Amniotic epithelial cell (primary cell): ENCODE results near the gene SLC3A2.

ENCODE experiments used
- DNase-seq: peaks from one replicate; pipeline ENCODE4 v3.0.0-alpha.2; 2010; ENCODE audit warnings: low read depth

Gene SLC3A2

GRCh38 chr11:62910141-62910882, 29.6 kb downstream of the SLC3A2 start:
- DNase-seq, result no peak

- DNase-seq, result peak; percentile 48
These were observed 30.7 kb downstream of the SLC3A2 start for GRCh38 chr11:62911137-62912130.

GRCh38 chr11:62912268-62912667, 31.6 kb downstream of the SLC3A2 start:
- no peak for DNase-seq

- no peak for DNase-seq
These were observed 33.7 kb downstream of the SLC3A2 start for GRCh38 chr11:62914416-62914815.

GRCh38 chr11:62917906-62918502, 37.3 kb downstream of the SLC3A2 start:
- DNase-seq, result no peak

GRCh38 chr11:62918531-62918930, 37.8 kb downstream of the SLC3A2 start:
- no peak for DNase-seq

- DNase-seq, result no peak
These were observed 38.8 kb downstream of the SLC3A2 start for GRCh38 chr11:62919476-62919875.

GRCh38 chr11:62919898-62920640, 39.4 kb downstream of the SLC3A2 start:
- DNase-seq, result no peak

- DNase-seq, result no peak
These were observed 40.5 kb downstream of the SLC3A2 start, which contains the start of gene CHRM1 for GRCh38 chr11:62921201-62921572. CHRM1 (minus strand) TSS chr11:62921363; CDS start chr11:62911100, 10,263 bp downstream.

- no peak for DNase-seq
These were observed 41.0 kb downstream of the SLC3A2 start for GRCh38 chr11:62921573-62922188.

GRCh38 chr11:62922189-62922589, 41.5 kb downstream of the SLC3A2 start:
- no peak for DNase-seq

- no peak for DNase-seq
These were observed 42.1 kb downstream of the SLC3A2 start for GRCh38 chr11:62922653-62923431.

- no peak for DNase-seq
These were observed 43.1 kb downstream of the SLC3A2 start for GRCh38 chr11:62923601-62924411.

GRCh38 chr11:62925308-62925707, 44.6 kb downstream of the SLC3A2 start:
- no peak for DNase-seq

- DNase-seq, result no peak
These were observed 45.3 kb downstream of the SLC3A2 start for GRCh38 chr11:62925745-62926679.

- DNase-seq, result no peak
These were observed 46.2 kb downstream of the SLC3A2 start for GRCh38 chr11:62926680-62927455.

GRCh38 chr11:62928011-62928410, 47.3 kb downstream of the SLC3A2 start:
- DNase-seq, result no peak

GRCh38 chr11:62930157-62930556, 49.5 kb downstream of the SLC3A2 start:
- DNase-seq, result no peak
